Lower leg skin (tissue), 3 donors: Measurements from ENCODE around the gene WNK2.

ENCODE experiments used
- POLR2A ChIP-seq, 2 donors: fragments of 450-650 bp; IDR thresholded peaks; one replicate each; pipeline ENCODE4 v1.6.1; 2016 to 2017; ENCODE audit warnings: antibody characterized with exemption in 2 of 2, mild to moderate bottlenecking in 1 of 2, moderate library complexity in 1 of 2
- TF ChIP-seq, protein P1 (sequence below), 3 donors: fragments of 450-650 bp; IDR thresholded peaks; one replicate each; pipeline ENCODE4 v1.5.1; 2016; ENCODE audit warnings: antibody characterized with exemption in 3 of 3, mild to moderate bottlenecking in 3 of 3, moderate library complexity in 2 of 3

DNA sequence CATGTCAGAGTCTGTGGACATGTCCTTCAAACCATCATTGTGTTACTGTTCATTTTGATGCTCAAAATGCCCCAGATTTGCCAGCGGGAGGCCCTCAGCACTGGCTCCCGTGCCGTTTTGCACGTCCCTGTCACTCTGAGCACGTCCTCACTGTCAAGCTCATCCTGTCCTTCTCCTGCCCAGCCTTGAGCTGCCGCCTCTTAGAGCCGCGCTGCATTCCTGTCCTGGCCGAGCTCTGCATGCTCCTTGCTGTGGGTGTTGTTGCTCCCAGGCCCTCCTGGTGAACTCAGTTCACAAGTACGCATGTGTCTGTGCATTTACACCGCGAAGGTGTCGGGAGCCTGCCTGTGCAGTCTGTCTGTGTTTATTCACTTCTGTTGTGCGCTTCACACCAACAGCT, 62.2 kb downstream of the WNK2 start:
- TF ChIP-seq POLR2A (IDR thresholded peaks at IDR 0.05), result no peak
- TF ChIP-seq, protein P1, sequence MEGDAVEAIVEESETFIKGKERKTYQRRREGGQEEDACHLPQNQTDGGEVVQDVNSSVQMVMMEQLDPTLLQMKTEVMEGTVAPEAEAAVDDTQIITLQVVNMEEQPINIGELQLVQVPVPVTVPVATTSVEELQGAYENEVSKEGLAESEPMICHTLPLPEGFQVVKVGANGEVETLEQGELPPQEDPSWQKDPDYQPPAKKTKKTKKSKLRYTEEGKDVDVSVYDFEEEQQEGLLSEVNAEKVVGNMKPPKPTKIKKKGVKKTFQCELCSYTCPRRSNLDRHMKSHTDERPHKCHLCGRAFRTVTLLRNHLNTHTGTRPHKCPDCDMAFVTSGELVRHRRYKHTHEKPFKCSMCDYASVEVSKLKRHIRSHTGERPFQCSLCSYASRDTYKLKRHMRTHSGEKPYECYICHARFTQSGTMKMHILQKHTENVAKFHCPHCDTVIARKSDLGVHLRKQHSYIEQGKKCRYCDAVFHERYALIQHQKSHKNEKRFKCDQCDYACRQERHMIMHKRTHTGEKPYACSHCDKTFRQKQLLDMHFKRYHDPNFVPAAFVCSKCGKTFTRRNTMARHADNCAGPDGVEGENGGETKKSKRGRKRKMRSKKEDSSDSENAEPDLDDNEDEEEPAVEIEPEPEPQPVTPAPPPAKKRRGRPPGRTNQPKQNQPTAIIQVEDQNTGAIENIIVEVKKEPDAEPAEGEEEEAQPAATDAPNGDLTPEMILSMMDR (IDR thresholded peaks at IDR 0.05), result no peak
